Astrocyte (in vitro differentiated cells and primary cell): ENCODE results near the gene FRA10AC1. TPM values are rescaled to one million over a fixed set of nuclear protein-coding genes. Genes with fewer than 3 reads are reported as not detected.

Source experiments
- DNase-seq: peaks from one replicate; pipeline ENCODE4 v3.0.0-alpha.2; 2010; ENCODE audit warnings: low read depth
- FAIRE-seq: peaks from 2 replicates; lab custom pipeline; 2011; peaks lifted over from hg19 to GRCh38; lab: Jason Lieb, UNC
- H2AFZ ChIP-seq: 2 replicates; pipeline ENCODE4 v1.6.0; 2012; ENCODE audit warnings: low read depth, low read length, inconsistent platforms
- H3K27ac ChIP-seq: 2 replicates; pipeline ENCODE4 v1.5.1; 2011; ENCODE audit warnings: low read depth, low read length, inconsistent platforms
- H3K27me3 ChIP-seq: 2 replicates; pipeline ENCODE4 v1.6.0; 2011; ENCODE audit warnings: low read length, inconsistent platforms; ENCODE audit not compliant: insufficient read depth
- H3K36me3 ChIP-seq: 2 replicates; pipeline ENCODE4 v1.5.1; 2011; ENCODE audit warnings: low read length, inconsistent platforms; ENCODE audit not compliant: insufficient read depth
- H3K4me1 ChIP-seq: 2 replicates; pipeline ENCODE4 v1.5.1; 2011; ENCODE audit warnings: low read length, inconsistent platforms; ENCODE audit not compliant: insufficient read depth
- H3K4me2 ChIP-seq: 2 replicates; pipeline ENCODE4 v1.6.0; 2012; ENCODE audit warnings: low read length, inconsistent platforms
- H3K4me3 ChIP-seq: 2 replicates; pipeline ENCODE4 v1.5.1; 2011; ENCODE audit warnings: low read depth, mild to moderate bottlenecking, low read length, inconsistent platforms; ENCODE audit not compliant: insufficient read depth
- H3K79me2 ChIP-seq: 2 replicates; pipeline ENCODE4 v1.6.0; 2012; ENCODE audit warnings: mild to moderate bottlenecking, low read length, inconsistent platforms; ENCODE audit not compliant: insufficient read depth
- H3K9ac ChIP-seq: 2 replicates; pipeline ENCODE4 v1.6.0; 2012; ENCODE audit warnings: mild to moderate bottlenecking, low read length, inconsistent platforms
- H3K9me3 ChIP-seq: 2 replicates; pipeline ENCODE4 v1.5.1; 2012; ENCODE audit warnings: low read depth, mild to moderate bottlenecking, low read length, inconsistent platforms; ENCODE audit not compliant: insufficient read depth
- H4K20me1 ChIP-seq: 2 replicates; pipeline ENCODE4 v1.6.0; 2012; ENCODE audit warnings: low read length, inconsistent platforms; ENCODE audit not compliant: insufficient read depth
- H3K27ac Mint-ChIP-seq: one replicate; pipeline ENCODE4 v1.8.0; 2021; ENCODE audit warnings: mild to moderate bottlenecking, mixed read lengths; ENCODE audit not compliant: unreplicated experiment
- H3K27me3 Mint-ChIP-seq: one replicate; pipeline ENCODE4 v1.8.0; 2021; ENCODE audit warnings: low read depth, mixed read lengths; ENCODE audit not compliant: unreplicated experiment
- H3K36me3 Mint-ChIP-seq: one replicate; pipeline ENCODE4 v1.8.0; 2021; ENCODE audit warnings: low read depth, mixed read lengths; ENCODE audit not compliant: unreplicated experiment
- H3K4me1 Mint-ChIP-seq: one replicate; pipeline ENCODE4 v1.8.0; 2021; ENCODE audit warnings: low read depth, mixed read lengths; ENCODE audit not compliant: unreplicated experiment
- H3K4me3 Mint-ChIP-seq: one replicate; pipeline ENCODE4 v1.8.0; 2021; ENCODE audit warnings: mild to moderate bottlenecking, moderate library complexity, mixed read lengths; ENCODE audit not compliant: unreplicated experiment
- H3K9me3 Mint-ChIP-seq: one replicate; pipeline ENCODE4 v1.8.0; 2021; ENCODE audit warnings: mild to moderate bottlenecking, mixed read lengths; ENCODE audit not compliant: unreplicated experiment
- CTCF ChIP-seq: IDR thresholded peaks from 2 replicates; pipeline ENCODE4 v1.5.1; 2011; ENCODE audit warnings: low read depth, mild to moderate bottlenecking, inconsistent platforms, low read length, moderate library complexity; ENCODE audit not compliant: insufficient read depth
- EZH2 ChIP-seq: IDR thresholded peaks from 2 replicates; pipeline ENCODE4 v1.6.1; 2012; ENCODE audit warnings: mild to moderate bottlenecking, low read length, inconsistent platforms; ENCODE audit not compliant: insufficient read depth
- total RNA-seq: library from RNA; stranded (reverse); gene quantifications from 2 replicates; pipeline ENCODE4 v1.2.1, GENCODE V29; 2021

FRA10AC1 gene
- total RNA-seq, 1 donor from 2014 or later: 13.2 TPM

- Histone ChIP-seq H2AFZ (no peak overlapping the region), H3K9ac (no peak overlapping the region), H3K9me3 (no peaks in the 10 kb centered on the region), H3K36me3 (no peaks in the 10 kb centered on the region), H3K4me1 (no peaks in the 10 kb centered on the region), H4K20me1 (no peaks in the 10 kb centered on the region), H3K4me3 (no peak overlapping the region), H3K79me2 (no peaks in the 10 kb centered on the region), H3K4me2 (no peak overlapping the region), H3K27ac (no peak overlapping the region), H3K27me3 (peaks cover 8% of the 10 kb centered on the region)
- Mint-ChIP-seq H3K4me3 (no peak overlapping the region), H3K4me1 (no peaks in the 10 kb centered on the region), H3K27ac (no peak overlapping the region), H3K27me3 (peaks cover 23% of the 10 kb centered on the region), H3K36me3 (no peaks in the 10 kb centered on the region), H3K9me3 (no peaks in the 10 kb centered on the region)
- DNase-seq (no peak), FAIRE-seq (no peak)
- TF ChIP-seq EZH2 (no peak), CTCF (no peak)
These were observed 72.6 kb downstream of the FRA10AC1 start for GRCh38 chr10:93629647-93630305.

GRCh38 chr10:93628858-93629257, 73.5 kb downstream of the FRA10AC1 start:
- H4K20me1 ChIP-seq: no peaks in the 10 kb centered on the region
- no peak overlapping the region for H3K4me3 ChIP-seq
- Mint-ChIP-seq H3K36me3 (no peaks in the 10 kb centered on the region), H3K27me3 (peaks cover 23% of the 10 kb centered on the region), H3K27ac (no peak overlapping the region), H3K4me3 (no peak overlapping the region), H3K4me1 (no peaks in the 10 kb centered on the region), H3K9me3 (no peaks in the 10 kb centered on the region)
- FAIRE-seq (no peak), DNase-seq (no peak)
- TF ChIP-seq CTCF (no peak), EZH2 (no peak)
- H3K27me3 ChIP-seq: peaks cover 8% of the 10 kb centered on the region
- H3K27ac ChIP-seq: no peak overlapping the region
- H2AFZ ChIP-seq: no peak overlapping the region
- H3K79me2 ChIP-seq: no peaks in the 10 kb centered on the region
- H3K9me3 ChIP-seq: no peaks in the 10 kb centered on the region
- no peak overlapping the region for H3K4me2 ChIP-seq
- no peak overlapping the region for H3K9ac ChIP-seq
- no peaks in the 10 kb centered on the region for H3K4me1 ChIP-seq
- no peaks in the 10 kb centered on the region for H3K36me3 ChIP-seq

GRCh38 chr10:93622942-93623341, 79.5 kb downstream of the FRA10AC1 start:
- Histone ChIP-seq H3K27ac (no peak overlapping the region), H3K4me2 (no peak overlapping the region), H3K36me3 (no peaks in the 10 kb centered on the region), H4K20me1 (no peaks in the 10 kb centered on the region), H2AFZ (no peak overlapping the region), H3K79me2 (no peaks in the 10 kb centered on the region), H3K4me3 (no peak overlapping the region), H3K27me3 (peaks cover 21% of the 10 kb centered on the region), H3K9me3 (no peaks in the 10 kb centered on the region), H3K9ac (no peak overlapping the region), H3K4me1 (no peaks in the 10 kb centered on the region)
- H3K27ac Mint-ChIP-seq: no peak overlapping the region
- H3K27me3 Mint-ChIP-seq: peaks cover 13% of the 10 kb centered on the region
- H3K9me3 Mint-ChIP-seq: no peaks in the 10 kb centered on the region
- no peak overlapping the region for H3K4me3 Mint-ChIP-seq
- TF ChIP-seq CTCF: no peak
- no peak for TF ChIP-seq EZH2
- no peak for FAIRE-seq
- no peak for DNase-seq
- no peaks in the 10 kb centered on the region for H3K36me3 Mint-ChIP-seq
- no peaks in the 10 kb centered on the region for H3K4me1 Mint-ChIP-seq
